Activated T-cell treated with anti-CD3 and anti-CD28 coated beads for 24 hours (primary cell): ENCODE data around the gene CCNDBP1.
"Not testable (repeated sequence)": the region's sequence is repeated elsewhere in the genome, so short reads cannot be mapped to it uniquely, and the experiment has no call there.

ENCODE experiments used
- DNase-seq: peaks from one replicate; pipeline ENCODE4 v3.0.0-alpha.2; 2020; ENCODE audit warnings: low read depth

CCNDBP1 gene

DNA sequence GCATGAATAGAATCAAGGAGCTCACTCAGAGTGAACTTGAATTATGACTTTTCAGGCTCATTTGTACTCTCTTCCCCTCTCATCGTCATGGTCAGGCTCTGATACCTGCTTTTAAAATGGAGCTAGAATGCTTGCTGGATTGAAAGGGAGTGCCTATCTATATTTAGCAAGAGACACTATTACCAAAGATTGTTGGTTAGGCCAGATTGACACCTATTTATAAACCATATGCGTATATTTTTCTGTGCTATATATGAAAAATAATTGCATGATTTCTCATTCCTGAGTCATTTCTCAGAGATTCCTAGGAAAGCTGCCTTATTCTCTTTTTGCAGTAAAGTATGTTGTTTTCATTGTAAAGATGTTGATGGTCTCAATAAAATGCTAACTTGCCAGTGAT lies 9.6 kb downstream of the CCNDBP1 start:
- no peak for DNase-seq

DNA sequence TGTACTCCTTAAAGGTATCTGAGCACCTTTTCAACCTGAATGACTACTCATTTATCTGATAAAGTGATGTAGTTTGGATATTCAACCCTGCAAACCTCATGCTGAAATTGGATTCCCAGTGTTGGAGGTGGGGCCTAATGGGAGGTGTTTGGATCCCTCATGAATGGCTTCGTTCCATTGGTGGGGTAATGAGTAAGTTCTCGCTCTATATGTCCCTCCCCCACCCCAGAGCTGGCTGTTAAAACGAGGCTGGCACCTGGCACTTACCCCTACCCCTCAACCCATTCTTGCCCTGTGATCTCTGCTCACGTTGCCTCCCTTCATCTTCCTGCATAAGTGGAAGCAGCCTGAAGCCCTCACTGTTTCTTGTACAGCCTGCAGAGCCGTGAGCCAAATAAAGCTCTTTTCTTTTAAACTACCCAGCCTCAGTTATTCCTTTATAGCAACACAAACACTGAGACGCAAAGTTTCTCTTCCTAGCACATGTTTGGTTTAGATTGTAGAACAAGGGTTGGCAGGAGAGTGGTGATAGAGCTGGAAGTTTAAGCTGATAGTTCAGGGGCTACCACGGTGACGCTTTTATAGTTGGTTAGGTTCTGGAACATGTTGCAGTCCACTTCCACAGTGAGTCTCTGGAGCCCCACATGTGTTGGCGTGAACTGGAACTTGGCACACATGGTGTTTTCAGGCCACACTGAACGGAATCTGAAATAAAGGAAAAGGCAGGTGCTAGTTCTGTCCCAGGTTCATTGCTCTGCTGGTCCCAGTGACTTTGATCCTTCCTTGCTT lies 11.8 kb downstream of the CCNDBP1 start:
- no peak for DNase-seq

DNA sequence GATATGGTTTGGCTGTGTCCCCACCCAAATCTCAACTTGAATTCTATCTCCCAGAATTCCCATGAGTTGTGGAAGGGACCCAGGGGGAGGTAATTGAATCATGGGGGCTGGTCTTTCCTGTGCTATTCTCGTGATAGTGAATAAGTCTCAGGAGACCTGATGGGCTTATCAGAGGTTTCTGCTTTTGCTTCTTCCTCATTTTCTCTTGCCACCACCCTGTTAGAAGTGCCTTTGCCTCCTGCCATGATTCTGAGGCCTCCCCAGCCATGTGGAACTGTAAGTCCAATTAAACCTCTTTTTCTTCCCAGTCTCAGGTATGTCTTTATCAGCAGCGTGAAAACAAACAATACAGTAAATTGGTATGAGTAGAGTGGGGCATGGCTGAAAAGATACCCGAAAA lies 12.6 kb downstream of the CCNDBP1 start:
- DNase-seq = not testable (repeated sequence)

DNA sequence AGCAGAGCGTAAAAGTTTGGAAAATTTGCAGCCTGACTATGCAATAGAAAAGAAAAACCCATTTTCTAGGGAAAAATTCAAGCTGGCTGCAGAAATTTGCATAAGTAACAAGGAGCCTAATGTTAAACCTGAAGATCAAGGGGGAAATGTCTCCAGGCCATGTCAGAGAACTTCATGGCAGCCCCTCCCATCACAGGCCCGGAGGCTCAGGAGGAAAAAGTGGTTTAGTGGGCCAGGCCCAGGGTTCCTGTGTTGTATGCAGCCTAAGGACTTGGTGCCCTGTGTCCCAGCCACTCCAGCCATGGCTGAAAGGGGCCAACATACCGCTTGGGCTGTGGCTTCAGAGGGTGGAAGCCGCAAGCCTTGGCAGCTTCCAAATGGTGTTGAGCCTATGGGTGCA lies 13.4 kb downstream of the CCNDBP1 start:
- not testable (repeated sequence) for DNase-seq

DNA sequence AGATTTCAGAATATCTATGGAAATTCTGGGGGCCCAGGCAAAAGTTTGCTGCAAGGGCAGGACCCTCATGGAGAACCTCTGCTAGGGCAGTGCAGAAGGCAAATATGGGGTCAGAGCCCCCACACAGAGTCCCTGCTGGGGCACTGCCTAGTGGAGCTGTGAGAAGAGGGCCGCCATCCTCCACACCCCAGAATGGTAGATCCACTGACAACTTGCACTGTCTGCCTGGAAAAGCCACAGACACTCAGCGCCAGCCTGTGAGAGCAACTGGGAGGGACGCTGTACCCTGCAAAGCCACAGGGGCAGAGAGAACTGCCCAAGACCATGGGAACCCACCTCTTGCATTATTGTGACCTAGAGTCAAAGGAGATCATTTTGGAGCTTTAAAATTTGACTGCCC lies 13.8 kb downstream of the CCNDBP1 start:
- DNase-seq = no peak

DNA sequence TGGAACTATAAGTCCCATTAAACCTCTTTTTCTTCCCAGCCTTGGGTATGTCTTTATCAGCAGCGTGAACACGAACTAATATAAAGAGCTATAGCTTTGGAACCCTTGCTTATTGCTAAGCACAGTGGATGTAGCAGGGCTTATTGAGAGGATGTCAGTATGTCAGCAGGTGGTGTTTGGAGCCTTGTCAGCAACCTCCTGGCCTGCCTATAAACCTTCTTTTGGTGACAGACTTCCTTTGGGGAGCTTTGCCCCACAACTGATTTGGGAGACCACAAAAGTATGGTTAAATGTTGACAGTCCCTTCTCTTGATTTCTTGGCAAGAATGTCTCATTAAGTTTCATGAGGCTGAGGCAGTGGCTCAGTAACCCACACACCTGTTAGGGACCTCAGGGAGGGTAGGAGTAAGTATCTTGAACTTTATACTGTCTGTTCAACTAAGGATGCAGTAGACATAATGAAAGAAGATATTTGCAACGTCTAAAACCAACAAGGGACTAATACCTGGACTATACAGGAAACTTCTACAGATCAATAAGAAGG lies 14.8 kb downstream of the CCNDBP1 start:
- no peak for DNase-seq

DNA sequence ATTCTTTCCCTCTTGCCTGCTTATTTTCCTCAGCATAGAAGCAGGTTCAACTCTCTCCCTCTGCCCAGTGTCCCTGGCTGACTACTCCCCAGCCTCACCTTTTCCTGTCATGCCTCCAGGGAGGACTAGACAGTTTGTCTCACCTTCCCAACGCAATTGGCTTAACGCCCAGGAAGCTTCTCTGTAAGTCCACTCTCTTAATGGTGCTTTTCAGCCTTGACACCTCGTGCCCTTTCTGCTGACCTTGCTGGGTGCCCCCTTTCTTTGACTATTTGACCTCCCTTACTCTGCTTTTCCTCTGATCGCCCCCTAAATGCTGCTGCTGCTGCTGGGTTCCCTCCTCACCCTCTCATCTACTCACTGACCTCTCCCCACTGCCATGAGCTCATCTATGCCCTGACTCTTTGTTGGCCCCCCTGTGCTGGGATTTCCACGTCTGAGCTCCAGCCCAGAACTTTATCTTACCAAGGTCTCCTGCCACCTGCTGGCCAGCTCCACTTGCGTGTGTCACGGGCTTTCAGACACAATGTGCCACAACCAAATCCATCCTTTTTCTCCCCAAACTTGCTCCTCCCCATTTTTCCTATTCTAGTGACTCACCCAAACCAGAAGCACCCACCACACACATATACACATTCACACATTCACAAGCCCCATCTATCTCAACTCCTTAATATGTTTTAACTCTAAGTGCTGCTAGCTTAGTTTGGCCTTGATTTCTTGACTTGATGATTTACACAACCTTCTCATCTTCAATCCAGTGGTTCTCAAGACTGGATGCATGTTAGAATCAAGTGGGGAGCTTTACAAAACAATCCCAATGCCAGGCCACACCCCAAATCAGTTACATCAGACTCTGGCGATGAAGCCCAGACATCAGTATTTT lies 19.1 kb downstream of the CCNDBP1 start:
- peak; percentile 20 for DNase-seq

DNA sequence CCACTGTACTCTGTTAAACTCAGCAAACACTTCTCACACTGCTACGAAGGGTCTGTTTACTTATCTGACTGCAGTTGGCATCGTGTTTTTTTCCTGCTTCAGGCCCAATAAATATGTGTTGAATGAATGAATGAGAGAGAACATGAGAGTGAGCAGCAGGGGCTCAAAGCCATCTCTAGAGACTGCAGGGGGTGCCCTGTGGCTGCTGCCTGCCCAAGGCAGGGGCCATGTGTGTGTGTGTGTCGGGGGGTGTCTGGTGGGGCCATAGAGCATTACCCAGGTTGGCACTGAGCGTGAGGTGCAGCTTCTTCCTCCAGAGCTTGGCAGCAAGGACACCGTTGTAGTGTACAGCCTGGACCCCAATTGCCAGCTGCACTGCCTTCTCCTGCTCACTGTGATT lies 20.9 kb downstream of the CCNDBP1 start:
- no peak for DNase-seq

DNA sequence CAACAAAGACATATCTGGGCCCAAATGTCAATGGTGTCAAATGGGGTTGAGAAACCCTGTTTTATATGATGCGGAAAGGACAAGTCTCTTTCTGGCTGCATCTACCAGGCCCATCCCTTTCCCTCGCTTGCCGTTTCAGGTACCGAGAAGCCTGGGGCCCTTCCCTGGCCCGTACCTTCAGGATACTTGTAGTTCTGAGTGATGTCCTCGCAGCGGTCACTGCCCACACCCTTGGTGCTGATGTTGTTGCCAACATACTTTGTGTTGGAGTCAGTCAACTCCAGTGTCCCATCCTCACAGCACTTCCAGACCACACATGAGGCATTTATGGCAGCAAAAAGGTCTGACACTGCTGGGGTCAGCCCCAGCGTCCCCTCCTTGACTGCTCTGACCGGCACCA lies 21.8 kb downstream of the CCNDBP1 start:
- DNase-seq = no peak

DNA sequence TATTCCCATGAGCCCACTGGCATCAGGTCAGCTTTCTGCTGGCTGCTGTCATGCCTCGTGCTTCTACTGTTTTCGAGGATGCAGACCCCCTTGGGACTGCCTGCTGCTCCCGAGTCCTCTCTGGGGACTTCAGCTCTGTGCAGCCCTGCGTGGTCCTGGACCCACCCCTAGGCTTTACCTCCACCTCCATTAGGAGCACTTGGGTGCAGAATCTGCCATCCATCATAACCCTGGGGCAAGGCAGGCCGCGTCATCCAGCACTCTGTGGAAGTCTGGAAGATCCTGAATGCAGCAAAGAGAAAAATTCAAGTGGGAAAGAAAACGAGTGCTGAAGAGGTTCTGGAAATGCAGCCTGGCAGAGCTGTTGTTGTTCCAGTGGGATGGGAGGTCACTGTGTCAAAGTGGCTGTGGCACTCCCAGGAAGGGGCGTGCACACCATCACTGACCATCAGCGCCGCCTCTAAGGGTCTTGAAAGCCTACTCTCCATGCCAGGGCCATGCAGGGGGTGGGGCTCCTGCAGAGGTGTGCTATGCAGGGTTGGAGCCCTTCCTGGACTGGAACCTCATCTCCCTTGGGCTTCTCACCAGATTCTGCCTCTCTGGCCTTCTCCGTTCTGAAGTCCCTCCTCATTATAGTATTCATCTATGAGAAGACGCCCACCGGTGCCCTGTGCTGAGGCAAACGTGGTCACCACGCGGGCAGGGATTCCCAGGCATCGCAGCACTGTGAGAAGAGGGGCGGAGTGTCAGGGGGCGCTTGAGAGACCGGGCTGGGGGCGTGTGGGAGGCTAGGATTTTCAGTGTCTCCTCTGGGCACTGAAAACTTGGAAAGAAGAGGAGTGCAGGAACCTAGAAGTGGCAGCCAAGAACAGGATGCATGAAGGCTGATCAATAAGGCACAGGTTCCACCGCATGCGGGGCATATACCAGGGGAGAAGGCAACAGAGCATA lies 23.1 kb downstream of the CCNDBP1 start:
- no peak for DNase-seq

DNA sequence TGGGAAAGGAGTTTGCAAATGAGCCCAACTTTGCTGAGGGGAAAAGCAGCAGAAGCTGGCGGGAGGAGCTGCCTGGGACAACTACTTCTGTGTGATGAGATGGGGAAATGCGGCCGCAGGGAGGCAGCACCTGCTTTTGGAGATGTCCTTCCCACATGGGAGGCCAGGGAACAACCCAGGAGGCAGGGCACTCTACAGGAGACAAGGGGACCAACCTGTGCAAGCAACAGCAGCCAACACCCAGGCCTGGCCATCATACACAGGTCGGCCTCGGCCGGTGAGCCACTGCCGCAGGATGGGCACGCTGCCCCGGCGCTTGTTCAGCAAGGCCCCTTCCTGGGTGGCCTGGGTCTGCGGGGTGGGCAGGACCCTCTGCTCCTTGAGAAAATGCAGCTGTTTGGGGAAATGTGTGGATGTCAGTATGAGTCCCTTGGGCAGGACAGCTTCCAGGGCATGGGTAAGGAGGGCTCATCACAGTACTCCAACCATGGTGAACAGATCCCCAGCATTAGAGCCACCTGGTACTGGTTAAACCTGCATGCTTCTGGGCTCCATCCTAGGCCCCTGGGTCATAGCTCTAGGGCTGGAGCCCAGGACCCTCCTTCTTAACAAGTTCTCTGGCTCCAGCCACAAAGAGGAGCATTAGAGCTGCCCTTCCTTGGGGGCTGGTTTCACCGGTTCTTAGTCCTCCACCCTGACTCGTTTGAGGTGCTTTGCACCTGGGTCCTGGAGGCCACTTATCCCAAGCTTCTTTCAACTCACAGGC lies 24.0 kb downstream of the CCNDBP1 start:
- no peak for DNase-seq

DNA sequence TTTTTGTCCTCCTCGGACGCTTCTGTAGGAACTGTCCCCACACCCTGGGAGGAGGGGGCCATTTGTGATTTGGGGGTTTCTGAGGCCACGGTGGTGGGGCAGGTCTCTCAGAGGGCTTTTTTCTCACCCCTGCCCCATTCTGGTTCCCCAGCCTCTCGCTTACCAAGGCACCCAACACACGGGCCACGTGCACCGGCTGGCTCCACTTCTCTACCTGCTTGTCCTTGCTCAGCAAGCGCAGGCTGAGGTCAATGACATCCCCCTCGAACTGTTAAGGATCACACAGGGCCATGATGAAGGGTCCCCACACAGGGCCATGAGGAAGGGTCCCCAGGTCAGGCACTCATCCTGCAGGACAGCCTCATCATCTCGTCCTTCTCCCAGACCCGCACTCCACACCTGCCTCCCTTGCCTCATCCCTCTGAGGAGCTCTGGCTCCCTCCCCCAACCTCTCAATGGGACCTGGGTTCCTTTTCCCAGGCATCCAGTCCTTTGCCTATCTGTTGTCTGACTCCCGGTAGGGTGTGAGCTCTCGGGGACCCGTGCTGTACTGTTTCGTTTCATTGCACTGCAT lies 25.1 kb downstream of the CCNDBP1 start:
- DNase-seq = no peak

DNA sequence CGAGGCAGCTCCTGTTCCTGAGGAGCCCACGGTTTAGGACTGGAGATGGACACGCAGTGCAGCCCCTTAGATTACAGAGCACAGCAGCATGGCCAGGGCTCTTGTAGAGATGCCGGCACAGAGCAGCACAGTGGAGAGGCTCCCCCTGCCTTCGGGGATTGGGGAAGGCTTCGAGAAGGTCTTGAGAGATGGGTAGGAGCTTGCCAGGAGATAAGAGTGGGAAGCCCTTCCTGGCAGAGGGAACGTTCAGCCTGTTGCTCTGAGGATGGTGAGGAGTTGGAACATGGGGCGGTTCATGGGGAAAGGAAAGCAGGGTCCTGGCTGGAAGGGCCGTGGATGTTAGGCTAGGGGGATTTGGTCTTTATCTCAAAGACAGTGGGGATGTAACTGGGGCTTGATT lies 25.6 kb downstream of the CCNDBP1 start:
- DNase-seq = no peak

DNA sequence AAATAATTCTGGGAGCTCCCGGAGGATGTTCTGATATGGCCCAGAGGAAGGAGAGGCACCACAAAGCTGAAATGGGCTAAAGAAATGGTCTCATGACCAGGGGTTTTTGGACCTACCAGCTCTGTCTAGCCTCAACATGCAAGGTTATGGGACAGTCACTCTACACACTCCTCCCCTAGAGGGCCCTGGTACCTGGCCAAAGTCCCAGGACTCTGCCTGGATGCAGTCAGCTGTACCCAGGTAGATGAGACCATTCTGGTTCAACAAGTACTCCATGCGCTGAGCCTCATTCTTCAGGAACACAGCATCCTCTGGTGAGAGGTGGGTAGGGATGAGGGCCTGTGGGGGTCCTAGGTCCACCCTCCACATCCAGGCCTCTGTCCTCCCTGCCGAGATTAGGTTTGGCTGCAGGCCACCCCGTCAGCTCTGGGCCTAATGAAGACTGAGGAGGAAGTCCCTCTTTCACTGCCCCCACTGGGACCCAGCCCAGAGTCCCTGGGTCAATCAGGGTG lies 26.1 kb downstream of the CCNDBP1 start:
- DNase-seq = no peak

DNA sequence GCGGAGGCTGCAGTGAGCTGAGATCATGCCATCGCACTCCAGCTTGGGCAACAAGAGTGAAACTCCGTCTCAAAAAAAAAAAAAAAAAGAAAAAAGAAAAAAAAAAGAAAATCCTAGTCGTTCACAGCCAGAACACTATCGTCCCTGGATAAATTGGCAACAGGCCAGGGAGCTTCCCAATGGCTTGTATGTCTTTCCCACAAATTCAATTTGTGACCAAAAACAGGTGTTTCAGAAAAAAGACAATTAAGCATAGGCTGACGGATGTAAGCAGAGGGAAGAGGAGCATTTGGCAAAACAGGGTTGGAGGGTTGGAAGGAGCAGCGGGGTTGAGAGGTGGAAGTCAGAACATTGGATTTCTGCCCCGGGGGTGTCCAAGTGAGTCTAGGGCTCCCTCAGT lies 27.1 kb downstream of the CCNDBP1 start:
- no peak for DNase-seq

DNA sequence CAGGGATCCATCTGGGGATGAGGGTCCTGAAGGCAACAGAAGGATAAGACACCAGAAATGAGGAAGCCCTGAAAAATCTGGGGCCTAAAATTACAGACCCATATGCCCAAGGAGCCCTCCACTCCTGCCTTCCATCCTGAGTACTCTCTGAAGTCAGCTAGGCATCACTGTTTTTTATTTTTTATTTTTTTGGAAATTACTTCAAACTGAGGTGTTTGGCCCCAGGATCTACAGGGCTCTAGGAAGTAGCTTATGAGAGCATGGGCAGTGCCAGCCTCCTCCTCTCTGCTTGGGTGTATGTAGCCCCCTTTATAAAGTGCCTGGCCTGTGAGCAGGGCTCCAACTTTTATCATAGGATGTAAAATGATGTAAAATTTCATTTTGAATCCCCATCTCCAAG lies 27.7 kb downstream of the CCNDBP1 start:
- DNase-seq = no peak

DNA sequence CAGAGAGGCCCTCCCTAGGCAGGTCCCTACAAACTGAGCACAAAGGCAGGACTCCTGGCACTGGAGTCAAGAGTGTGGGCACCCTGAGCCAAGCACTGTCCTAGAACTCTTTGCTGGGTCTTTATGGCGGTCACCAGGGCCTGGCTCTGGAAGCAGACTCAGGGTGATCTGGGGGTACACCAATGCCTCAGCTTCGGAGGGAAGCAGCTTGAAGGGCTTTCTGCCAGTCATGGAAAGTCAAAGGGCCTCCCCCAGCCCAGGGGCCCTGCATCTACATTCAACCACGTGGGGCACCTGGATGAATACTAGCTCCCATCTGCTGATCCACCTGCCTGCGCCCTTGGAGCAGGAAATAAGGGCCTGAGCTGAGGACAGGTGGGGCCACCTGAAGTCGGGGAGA lies 28.3 kb downstream of the CCNDBP1 start:
- DNase-seq = no peak

DNA sequence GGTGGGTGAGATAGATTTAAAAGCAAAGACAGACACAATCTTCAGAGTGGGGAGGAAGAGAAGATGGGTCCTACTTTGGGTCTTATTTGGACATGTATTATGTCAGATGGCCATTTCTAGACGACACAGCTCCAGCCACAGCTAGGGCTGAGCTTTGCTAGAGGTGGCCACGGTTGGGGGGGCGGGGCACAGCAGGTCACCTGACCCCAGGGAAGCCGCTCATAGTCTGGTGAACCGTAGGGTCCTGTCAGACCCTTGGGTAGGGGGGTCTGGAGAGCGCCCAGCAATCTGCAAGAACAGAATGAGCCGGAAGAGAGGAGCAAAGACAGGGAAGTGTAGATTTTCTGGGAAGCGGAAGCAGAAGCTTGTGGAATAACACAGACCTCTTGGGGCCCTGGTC lies 29.0 kb downstream of the CCNDBP1 start:
- DNase-seq = no peak

DNA sequence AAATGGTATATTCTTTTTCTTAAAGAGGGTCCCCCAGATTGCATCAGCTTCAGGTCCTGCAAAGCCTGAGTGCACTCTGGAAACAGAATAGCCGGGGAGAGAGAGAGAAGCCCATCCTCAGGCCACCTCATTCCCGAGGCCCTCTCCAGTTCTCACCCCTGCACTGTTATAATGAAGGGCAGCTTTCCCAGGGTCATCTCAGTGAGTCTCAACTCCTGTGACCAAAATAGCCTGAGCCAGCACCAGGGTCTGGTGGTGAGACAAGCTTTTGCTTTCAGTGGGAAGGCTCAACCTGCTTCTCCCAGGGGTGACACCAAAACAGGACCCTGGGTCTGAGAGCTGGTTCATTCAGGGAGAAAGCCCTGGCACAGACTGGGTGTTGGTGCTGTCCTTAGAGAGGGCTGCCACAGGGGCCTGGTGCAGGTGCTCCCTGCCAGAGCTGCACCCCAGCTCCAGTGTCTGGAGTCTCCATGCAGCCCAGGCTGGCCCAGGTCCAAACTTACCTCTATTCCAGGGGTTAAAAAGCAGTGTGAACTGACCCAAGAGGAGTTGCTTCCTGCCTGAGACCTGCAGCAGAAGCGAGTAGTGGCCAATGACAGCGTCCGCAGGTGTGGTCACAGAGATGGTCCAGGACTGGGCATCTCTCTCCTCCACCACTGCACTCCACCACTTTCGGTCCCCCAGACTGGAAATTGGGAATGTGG lies 29.5 kb downstream of the CCNDBP1 start:
- DNase-seq = no peak

DNA sequence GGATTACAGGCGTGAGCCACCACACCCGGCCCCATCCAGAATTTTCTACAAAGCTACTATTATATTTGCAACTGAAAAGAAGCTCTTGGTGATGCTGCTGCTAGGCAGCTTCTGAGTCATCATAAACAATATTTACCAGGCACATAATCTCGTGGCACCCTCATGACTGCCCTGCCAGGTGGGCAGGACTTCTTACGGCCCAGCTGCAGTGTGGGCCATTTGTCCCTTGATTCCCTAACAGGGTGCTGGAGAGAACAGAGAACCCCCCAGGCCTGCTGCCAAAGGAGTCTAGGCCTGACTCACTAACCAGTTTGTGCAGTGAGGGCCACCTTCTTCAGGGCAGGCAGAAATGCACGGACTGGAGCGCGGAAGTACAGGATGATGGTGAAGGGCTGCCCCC lies 30.8 kb downstream of the CCNDBP1 start:
- no peak for DNase-seq
